ENCODE measurements around the gene CHST5.
"Not testable (repeated sequence)": the region's sequence is repeated elsewhere in the genome, so short reads cannot be mapped to it uniquely, and the experiment has no call there.

The CHST5 gene

DNA sequence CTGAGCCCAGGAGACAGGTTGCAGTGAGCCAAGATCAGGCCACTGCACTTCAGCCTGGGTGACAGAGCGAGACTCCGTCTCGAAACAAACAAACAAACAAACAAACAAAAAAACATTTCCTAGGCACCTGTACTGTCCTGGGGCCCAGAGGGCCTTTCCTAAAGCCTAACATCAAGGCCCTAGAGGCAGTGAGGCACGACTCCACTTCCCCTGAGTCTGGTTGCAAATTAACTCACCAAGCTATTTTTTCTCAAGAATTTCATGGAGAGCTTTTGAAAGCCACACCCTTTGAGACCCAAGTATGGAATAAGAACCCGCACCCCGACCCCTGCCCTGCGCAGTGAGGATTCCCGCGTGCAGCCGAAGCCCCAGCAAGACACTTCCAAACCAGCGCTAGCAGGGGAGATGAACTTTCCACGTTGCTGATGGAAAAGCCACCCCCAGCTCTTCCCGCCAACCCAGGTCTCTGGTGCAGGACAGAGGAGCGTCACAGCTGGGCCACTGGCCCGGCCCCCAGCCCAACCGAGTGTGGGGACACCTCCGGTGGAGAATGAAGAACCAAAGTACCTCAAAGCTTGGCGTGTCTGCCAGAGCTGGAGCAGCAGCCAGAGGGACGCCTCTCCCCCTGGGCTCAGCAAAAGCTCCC, 1.2 kb downstream of the CHST5 start:
- Histone ChIP-seq H3K27ac (ENCODE audit: low read depth in 2 of 2, low read length in 2 of 2) (peak overlapping the region; percentile 86 to 95), H3K4me3 (ENCODE audit: low read length in 2 of 2) (peak overlapping the region; percentile 74 to 83), H3K36me3 (ENCODE audit: control insufficient read depth in 2 of 2, insufficient read depth in 2 of 2, low read length in 2 of 2) (peaks cover 9 to 26% of the 10 kb centered on the region in 2 donors), H3K9me3 (ENCODE audit: control insufficient read depth in 2 of 2, low read length in 2 of 2) (no peaks in the 10 kb centered on the region), H3K4me1 (ENCODE audit: control insufficient read depth in 2 of 2, insufficient read depth in 2 of 2, low read length in 2 of 2) (peaks cover 6 to 41% of the 10 kb centered on the region in 2 donors), H3K27me3 (ENCODE audit: control insufficient read depth in 2 of 2, insufficient read depth in 2 of 2, low read length in 2 of 2) (no peaks in the 10 kb centered on the region), H3K9ac (ENCODE audit: low read depth in 1 of 2, low read length in 2 of 2) (peak overlapping the region; percentile 20 to 96)

DNA sequence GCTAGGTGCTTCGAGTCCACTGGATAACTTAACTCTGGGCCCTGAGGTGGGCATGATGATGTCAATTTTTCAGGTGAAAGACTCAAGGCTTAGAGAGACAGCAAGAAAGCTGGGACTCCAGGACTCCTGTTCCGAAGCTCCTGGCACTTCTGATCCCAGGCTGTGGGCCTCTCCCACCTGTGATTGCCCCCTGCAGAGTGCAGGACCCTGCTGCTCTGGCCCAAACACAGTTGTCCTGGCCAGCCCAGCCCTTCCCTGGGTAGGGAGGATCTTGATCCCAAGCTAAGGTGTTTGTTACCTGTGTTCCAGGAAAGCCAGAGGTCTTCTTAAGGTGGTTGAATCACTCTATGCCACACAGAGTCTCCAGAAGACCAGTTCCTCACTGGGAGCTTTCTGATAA, 3.1 kb downstream of the CHST5 start:
- H3K4me1 ChIP-seq (ENCODE audit: control insufficient read depth in 2 of 2, insufficient read depth in 2 of 2, low read length in 2 of 2) = peaks cover 2 to 41% of the 10 kb centered on the region in 2 donors
- H3K9me3 ChIP-seq (ENCODE audit: control insufficient read depth in 2 of 2, low read length in 2 of 2) = no peaks in the 10 kb centered on the region
- peak overlapping the region in 1 of 2 donors; percentile 34 for H3K27ac ChIP-seq (ENCODE audit: low read depth in 2 of 2, low read length in 2 of 2)
- H3K4me3 ChIP-seq (ENCODE audit: low read length in 2 of 2) = peak overlapping the region in 1 of 2 donors; percentile 39
- H3K9ac ChIP-seq (ENCODE audit: low read depth in 1 of 2, low read length in 2 of 2) = peak overlapping the region in 1 of 2 donors; percentile 54
- no peaks in the 10 kb centered on the region for H3K27me3 ChIP-seq (ENCODE audit: control insufficient read depth in 2 of 2, insufficient read depth in 2 of 2, low read length in 2 of 2)
- peaks cover 9 to 35% of the 10 kb centered on the region in 2 donors for H3K36me3 ChIP-seq (ENCODE audit: control insufficient read depth in 2 of 2, insufficient read depth in 2 of 2, low read length in 2 of 2)

DNA sequence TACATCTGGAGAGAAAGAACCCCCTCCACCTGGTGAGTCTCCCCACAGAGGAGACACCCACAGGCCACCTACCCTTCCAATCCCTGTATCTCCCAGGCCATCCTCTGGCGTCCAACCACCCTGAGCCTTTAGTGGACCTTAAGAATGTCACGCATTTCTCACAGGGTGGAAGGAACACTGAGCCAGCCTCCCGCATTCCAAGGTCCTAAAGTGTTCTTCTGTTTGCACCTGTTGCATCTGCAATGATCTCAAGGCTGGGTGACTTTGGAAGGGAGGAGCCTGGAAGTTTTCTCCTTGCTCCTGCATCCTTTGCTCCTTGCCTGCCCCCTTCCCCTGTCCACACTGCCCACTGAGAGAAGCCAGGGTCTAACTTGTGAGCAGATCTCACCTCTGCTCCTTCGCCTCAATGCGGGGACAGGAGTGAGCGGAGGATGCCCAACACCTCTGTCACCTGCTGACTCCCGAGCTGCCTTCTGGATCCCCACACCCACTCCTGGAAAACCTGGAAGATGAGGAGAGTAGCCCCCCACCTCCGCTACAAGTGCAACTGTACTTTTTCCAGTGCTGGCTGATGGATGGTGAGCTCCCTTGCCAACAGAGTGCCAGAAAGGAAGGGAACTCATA, 3.7 kb downstream of the CHST5 start:
- peaks cover 9 to 35% of the 10 kb centered on the region in 2 donors for H3K36me3 ChIP-seq (ENCODE audit: control insufficient read depth in 2 of 2, insufficient read depth in 2 of 2, low read length in 2 of 2)
- no peaks in the 10 kb centered on the region for H3K9me3 ChIP-seq (ENCODE audit: control insufficient read depth in 2 of 2, low read length in 2 of 2)
- H3K27ac ChIP-seq (ENCODE audit: low read depth in 2 of 2, low read length in 2 of 2) = peak overlapping the region in 1 of 2 donors; percentile 34
- H3K9ac ChIP-seq (ENCODE audit: low read depth in 1 of 2, low read length in 2 of 2) = peak overlapping the region in 1 of 2 donors; percentile 54
- H3K27me3 ChIP-seq (ENCODE audit: control insufficient read depth in 2 of 2, insufficient read depth in 2 of 2, low read length in 2 of 2) = no peaks in the 10 kb centered on the region
- peaks cover 2 to 40% of the 10 kb centered on the region in 2 donors for H3K4me1 ChIP-seq (ENCODE audit: control insufficient read depth in 2 of 2, insufficient read depth in 2 of 2, low read length in 2 of 2)
- peak overlapping the region in 1 of 2 donors; percentile 39 for H3K4me3 ChIP-seq (ENCODE audit: low read length in 2 of 2)

DNA sequence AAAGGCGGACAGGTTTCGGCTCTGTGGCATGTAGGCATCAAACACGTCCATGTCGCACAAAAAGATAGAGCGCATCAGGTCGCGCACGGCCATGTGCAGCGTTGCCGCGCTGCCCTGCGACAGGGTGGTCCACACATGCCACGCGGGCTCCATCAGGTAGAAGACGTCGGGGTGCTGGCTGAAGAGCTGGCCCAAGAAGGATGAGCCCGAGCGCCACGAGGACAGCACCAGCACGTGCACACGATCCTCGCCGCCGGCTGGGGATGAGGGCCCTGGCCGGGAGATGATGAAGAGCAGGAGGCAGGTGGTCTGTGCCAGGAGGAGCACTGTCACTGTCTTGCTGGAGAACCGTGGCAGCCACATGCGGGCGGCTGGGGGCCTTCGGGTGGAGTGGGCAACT, 5.9 kb downstream of the CHST5 start:
- Histone ChIP-seq H3K4me3 (ENCODE audit: low read length in 2 of 2) (no peak overlapping the region), H3K4me1 (ENCODE audit: control insufficient read depth in 2 of 2, insufficient read depth in 2 of 2, low read length in 2 of 2) (peaks cover 2 to 36% of the 10 kb centered on the region in 2 donors), H3K9me3 (ENCODE audit: control insufficient read depth in 2 of 2, low read length in 2 of 2) (no peaks in the 10 kb centered on the region), H3K9ac (ENCODE audit: low read depth in 1 of 2, low read length in 2 of 2) (no peak overlapping the region), H3K27ac (ENCODE audit: low read depth in 2 of 2, low read length in 2 of 2) (no peak overlapping the region), H3K27me3 (ENCODE audit: control insufficient read depth in 2 of 2, insufficient read depth in 2 of 2, low read length in 2 of 2) (no peaks in the 10 kb centered on the region), H3K36me3 (ENCODE audit: control insufficient read depth in 2 of 2, insufficient read depth in 2 of 2, low read length in 2 of 2) (peaks cover 19 to 43% of the 10 kb centered on the region in 2 donors)

DNA sequence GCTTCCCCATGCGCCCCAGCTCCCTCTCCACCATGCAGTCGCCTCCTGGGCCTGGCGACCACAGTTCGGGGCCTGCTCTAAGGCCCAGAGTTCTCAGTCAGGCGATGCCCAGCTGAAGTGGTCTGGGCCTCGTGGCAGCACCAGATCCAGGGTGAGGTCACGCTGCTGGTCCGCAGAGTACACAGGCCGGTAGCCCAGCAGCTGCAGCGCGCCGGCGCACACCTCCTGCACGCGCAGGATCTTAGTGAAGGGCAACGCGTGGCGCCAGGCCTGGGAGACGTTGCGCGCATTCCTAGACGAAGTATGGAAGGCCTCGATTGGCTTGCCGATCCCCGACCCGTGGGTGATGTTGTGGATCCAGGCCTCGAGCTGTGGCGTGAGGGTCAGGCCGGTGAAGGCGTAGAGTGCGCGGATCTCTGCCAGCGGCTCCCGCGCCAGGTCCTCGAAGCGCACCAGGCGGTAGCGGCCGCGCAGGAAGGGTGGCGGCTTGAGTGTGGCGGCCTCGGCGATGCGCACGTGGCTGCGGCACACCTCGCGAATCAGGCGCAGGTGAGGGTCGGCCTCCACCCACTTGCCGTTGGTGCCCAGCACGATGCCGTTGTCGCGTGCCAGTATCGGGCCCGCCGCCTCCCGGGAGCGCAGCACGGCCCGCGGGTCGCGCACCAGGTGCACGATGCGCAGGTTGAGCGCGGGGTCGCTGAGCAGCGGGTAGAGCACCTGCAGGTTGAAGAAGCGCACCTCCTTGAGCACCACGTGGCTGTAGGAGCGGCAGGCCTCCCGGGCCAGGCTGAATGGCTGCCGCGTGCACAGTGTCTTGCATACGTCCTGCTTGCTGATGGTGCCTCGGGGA, 6.6 kb downstream of the CHST5 start:
- H3K4me1 ChIP-seq (ENCODE audit: control insufficient read depth in 2 of 2, insufficient read depth in 2 of 2, low read length in 2 of 2) = peaks cover 2 to 36% of the 10 kb centered on the region in 2 donors
- no peaks in the 10 kb centered on the region for H3K9me3 ChIP-seq (ENCODE audit: control insufficient read depth in 2 of 2, low read length in 2 of 2)

DNA sequence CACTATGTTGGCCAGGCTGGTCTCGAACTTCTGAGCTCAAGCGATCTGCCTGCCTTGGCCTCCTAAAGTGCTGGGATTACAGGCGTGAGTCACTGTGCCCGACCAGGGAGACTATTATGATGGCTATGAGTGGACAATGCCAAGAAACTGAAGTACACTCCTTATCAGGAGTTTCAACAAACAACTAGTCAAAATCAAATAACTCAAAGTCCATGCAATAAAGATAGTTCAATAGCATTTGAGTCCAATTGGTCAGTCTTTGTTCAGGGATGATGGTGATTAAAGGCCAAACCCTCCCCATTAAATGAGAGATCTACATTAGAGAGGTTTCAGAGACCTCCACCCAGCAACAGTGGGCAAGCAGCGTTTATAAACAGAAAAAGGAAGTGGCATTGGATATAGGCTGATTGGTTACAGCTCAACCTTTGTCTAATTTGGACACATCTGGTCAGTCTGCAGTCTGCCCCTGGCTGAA, 8.0 kb downstream of the CHST5 start:
- no peaks in the 10 kb centered on the region for H3K27me3 ChIP-seq (ENCODE audit: control insufficient read depth in 2 of 2, insufficient read depth in 2 of 2, low read length in 2 of 2)
- H3K9me3 ChIP-seq (ENCODE audit: control insufficient read depth in 2 of 2, low read length in 2 of 2) = no peaks in the 10 kb centered on the region
- H3K4me3 ChIP-seq (ENCODE audit: low read length in 2 of 2) = no peak overlapping the region
- peaks cover 22 to 42% of the 10 kb centered on the region in 2 donors for H3K36me3 ChIP-seq (ENCODE audit: control insufficient read depth in 2 of 2, insufficient read depth in 2 of 2, low read length in 2 of 2)
- H3K9ac ChIP-seq (ENCODE audit: low read depth in 1 of 2, low read length in 2 of 2) = peak overlapping the region in 1 of 2 donors; percentile 12
- H3K27ac ChIP-seq (ENCODE audit: low read depth in 2 of 2, low read length in 2 of 2) = peak overlapping the region; percentile 61 to 84
- peaks cover 0 to 28% of the 10 kb centered on the region in 2 donors for H3K4me1 ChIP-seq (ENCODE audit: control insufficient read depth in 2 of 2, insufficient read depth in 2 of 2, low read length in 2 of 2)

More for the DNA sequence above, 6.6 kb downstream of the CHST5 start:
- H3K36me3 ChIP-seq (ENCODE audit: control insufficient read depth in 2 of 2, insufficient read depth in 2 of 2, low read length in 2 of 2) = peaks cover 19 to 47% of the 10 kb centered on the region in 2 donors
- no peak overlapping the region for H3K9ac ChIP-seq (ENCODE audit: low read depth in 1 of 2, low read length in 2 of 2)
- no peaks in the 10 kb centered on the region for H3K27me3 ChIP-seq (ENCODE audit: control insufficient read depth in 2 of 2, insufficient read depth in 2 of 2, low read length in 2 of 2)
- H3K27ac ChIP-seq (ENCODE audit: low read depth in 2 of 2, low read length in 2 of 2) = peak overlapping the region; percentile 61 to 84
- H3K4me3 ChIP-seq (ENCODE audit: low read length in 2 of 2) = no peak overlapping the region

DNA sequence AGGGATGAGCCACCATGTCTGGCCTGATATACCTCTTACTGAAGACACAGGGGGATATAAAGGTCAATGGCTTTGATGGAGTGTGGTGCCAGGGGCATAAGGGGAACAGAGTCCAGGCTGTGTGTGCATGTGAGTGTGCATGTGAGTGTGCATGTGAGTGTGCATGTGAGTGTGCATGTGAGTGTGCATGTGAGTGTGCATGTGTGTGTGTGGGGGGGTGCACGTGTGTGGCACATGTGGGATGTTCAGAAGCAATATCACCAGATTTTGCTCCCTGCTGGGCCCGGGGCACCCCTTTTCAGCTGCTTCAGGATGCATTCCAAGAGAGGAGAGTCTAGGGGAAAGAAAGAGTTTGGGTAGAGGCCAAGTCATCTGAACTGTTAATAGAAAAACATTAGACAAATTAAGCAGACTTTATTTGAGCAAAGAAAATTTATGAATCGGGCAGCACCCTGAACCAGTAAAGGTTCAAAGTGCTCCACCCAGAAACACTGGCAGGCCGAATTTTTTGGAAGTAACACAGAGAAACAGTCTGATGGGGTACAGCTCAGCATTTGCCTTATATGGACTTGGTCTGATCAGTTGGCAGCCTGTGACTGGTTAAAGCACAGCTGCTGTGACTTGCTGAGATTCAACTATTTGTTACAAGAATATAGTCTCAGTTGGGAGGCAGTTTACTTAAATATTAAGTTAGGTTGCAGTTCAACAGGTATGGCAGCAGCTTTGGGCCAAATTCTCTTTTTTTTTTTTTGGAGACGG, 9.7 kb downstream of the CHST5 start:
- Histone ChIP-seq H3K4me3 (ENCODE audit: low read length in 2 of 2) (no peak overlapping the region), H3K9ac (ENCODE audit: low read depth in 1 of 2, low read length in 2 of 2) (no peak overlapping the region), H3K27me3 (ENCODE audit: control insufficient read depth in 2 of 2, insufficient read depth in 2 of 2, low read length in 2 of 2) (no peaks in the 10 kb centered on the region), H3K9me3 (ENCODE audit: control insufficient read depth in 2 of 2, low read length in 2 of 2) (no peaks in the 10 kb centered on the region), H3K4me1 (ENCODE audit: control insufficient read depth in 2 of 2, insufficient read depth in 2 of 2, low read length in 2 of 2) (peaks cover 0 to 13% of the 10 kb centered on the region in 2 donors), H3K27ac (ENCODE audit: low read depth in 2 of 2, low read length in 2 of 2) (no peak overlapping the region), H3K36me3 (ENCODE audit: control insufficient read depth in 2 of 2, insufficient read depth in 2 of 2, low read length in 2 of 2) (peaks cover 23 to 30% of the 10 kb centered on the region in 2 donors)

DNA sequence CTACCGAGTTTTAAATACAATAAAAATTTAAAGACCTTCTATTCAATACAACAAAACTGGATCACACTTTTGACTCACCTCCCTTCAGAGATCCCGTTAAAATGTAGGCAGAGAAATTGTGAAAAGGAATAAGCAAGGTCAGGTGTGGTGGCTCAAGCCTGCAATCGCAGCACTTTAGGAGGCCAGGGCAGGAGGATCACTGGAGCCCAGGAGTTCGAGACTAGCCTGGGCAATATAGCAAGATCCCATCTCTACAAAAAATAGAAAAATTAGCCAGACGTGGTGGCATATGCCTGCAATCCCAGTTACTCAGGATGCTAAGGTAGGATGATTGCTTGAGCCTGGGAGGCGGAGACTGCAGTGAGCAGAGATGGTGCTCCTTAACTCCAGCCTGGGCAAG, 16.7 kb downstream of the CHST5 start:
- H3K36me3 ChIP-seq (ENCODE audit: control insufficient read depth in 2 of 2, insufficient read depth in 2 of 2, low read length in 2 of 2) = peaks cover 0 to 6% of the 10 kb centered on the region in 2 donors
- H3K27me3 ChIP-seq (ENCODE audit: control insufficient read depth in 2 of 2, insufficient read depth in 2 of 2, low read length in 2 of 2) = no peaks in the 10 kb centered on the region
- H3K4me3 ChIP-seq (ENCODE audit: low read length in 2 of 2) = no peak overlapping the region
- H3K4me1 ChIP-seq (ENCODE audit: control insufficient read depth in 2 of 2, insufficient read depth in 2 of 2, low read length in 2 of 2) = peaks cover 0 to 6% of the 10 kb centered on the region in 2 donors
- no peak overlapping the region for H3K9ac ChIP-seq (ENCODE audit: low read depth in 1 of 2, low read length in 2 of 2)
- no peak overlapping the region for H3K27ac ChIP-seq (ENCODE audit: low read depth in 2 of 2, low read length in 2 of 2)
- no peaks in the 10 kb centered on the region for H3K9me3 ChIP-seq (ENCODE audit: control insufficient read depth in 2 of 2, low read length in 2 of 2)

DNA sequence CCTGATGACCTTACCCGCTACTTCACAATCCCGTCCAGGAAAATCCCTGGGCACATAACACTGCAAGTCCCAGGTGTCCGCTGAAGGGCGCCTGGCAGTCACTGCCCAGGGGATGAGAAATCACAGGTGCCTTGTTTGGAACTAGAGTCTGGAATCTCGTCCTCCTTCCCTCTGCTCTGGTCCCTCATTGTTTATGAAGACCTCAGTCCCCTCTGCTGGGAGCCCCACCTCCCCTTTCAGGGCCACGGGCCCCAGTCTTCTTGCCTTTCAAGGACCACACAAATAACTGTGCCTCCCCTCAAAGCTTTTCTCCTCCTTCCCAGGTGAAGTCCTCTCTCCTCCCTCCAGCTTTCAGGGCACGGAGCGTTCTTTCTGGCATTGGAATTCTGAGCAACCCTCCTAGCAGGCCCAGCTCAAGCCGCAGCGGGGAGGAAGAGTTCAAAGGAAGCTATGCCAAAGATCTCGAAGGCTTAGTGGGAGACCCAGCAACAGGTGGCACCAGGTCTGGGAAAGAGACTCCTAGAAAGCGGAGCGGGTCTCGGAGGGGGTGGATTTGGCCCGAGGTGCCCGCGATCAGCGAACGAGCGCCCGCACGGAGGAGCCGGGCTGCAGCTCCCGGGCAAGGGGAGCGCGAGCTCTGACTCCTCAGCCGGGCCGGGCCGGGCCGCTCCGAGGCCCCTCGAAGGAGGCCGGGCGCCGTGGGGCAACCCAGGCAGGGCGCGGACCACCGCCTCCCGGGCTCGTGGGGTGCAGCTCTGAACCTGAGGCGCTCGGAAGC, 19.5 kb downstream of the CHST5 start:
- H3K4me3 ChIP-seq (ENCODE audit: low read length in 2 of 2) = peak overlapping the region; percentile 77 to 90
- H3K36me3 ChIP-seq (ENCODE audit: control insufficient read depth in 2 of 2, insufficient read depth in 2 of 2, low read length in 2 of 2) = peaks cover 4 to 14% of the 10 kb centered on the region in 2 donors
- peak overlapping the region; percentile 84 to 90 for H3K27ac ChIP-seq (ENCODE audit: low read depth in 2 of 2, low read length in 2 of 2)
- not testable (repeated sequence) for H3K9me3 ChIP-seq (ENCODE audit: control insufficient read depth in 2 of 2, low read length in 2 of 2); H3K4me1 ChIP-seq (ENCODE audit: control insufficient read depth in 2 of 2, insufficient read depth in 2 of 2, low read length in 2 of 2); H3K27me3 ChIP-seq (ENCODE audit: control insufficient read depth in 2 of 2, insufficient read depth in 2 of 2, low read length in 2 of 2)
- H3K9ac ChIP-seq (ENCODE audit: low read depth in 1 of 2, low read length in 2 of 2) = peak overlapping the region; percentile 89 to 91

Measured in mucosa of rectum (tissue), 2 donors.